Transverse colon (tissue), 4 donors: ENCODE results near the gene PPP1R15B. TPM values are rescaled to one million over a fixed set of nuclear protein-coding genes. Genes with fewer than 3 reads are reported as not detected.

Experiments
- DNase-seq: peaks from one replicate; pipeline ENCODE4 v3.0.0-alpha.2; 2019
- H3K27ac ChIP-seq, 4 donors: fragments of 200-600 bp; sonication (generic); 2 replicates each; pipeline ENCODE4 v1.5.1; 2016 to 2018; ENCODE audit warnings: inconsistent platforms in 4 of 4
- H3K27me3 ChIP-seq: fragments of 200-600 bp; sonication (generic); 2 replicates; pipeline ENCODE4 v1.5.1; 2017; ENCODE audit warnings: inconsistent platforms
- H3K36me3 ChIP-seq, 4 donors: fragments of 200-600 bp; sonication (generic); 2 replicates each; pipeline ENCODE4 v1.5.1; 2017 to 2019; ENCODE audit warnings: inconsistent platforms in 4 of 4
- H3K4me1 ChIP-seq, 4 donors: fragments of 200-600 bp; sonication (generic); 2 replicates each; pipeline ENCODE4 v1.5.1; 2017 to 2020; ENCODE audit warnings: inconsistent platforms in 4 of 4
- H3K4me3 ChIP-seq, 4 donors: fragments of 200-600 bp; sonication (generic); 1 replicate in 1 of 4; 2 replicates in 3 of 4; pipeline versions ENCODE4 v1.5.1 to v1.6.1; 2017 to 2019; ENCODE audit warnings: inconsistent platforms in 4 of 4
- H3K9me3 ChIP-seq, 2 donors: fragments of 200-600 bp; sonication (generic); 2 replicates each; pipeline ENCODE4 v1.5.1; 2017 to 2019; ENCODE audit warnings: inconsistent platforms in 2 of 2
- CTCF ChIP-seq, 5 experiments: fragments of 200-600 bp in 3 of 5; fragments of 450-650 bp in 2 of 5; sonication (generic) in 3 of 5; IDR thresholded peaks; 1 replicate in 2 of 5; 2 replicates in 3 of 5; pipeline ENCODE4 v1.5.1; 2016 to 2017; ENCODE audit warnings: antibody characterized with exemption in 5 of 5, inconsistent platforms in 3 of 5, mild to moderate bottlenecking in 2 of 5, moderate library complexity in 1 of 5
- EP300 ChIP-seq: sonication (generic); formaldehyde crosslinking; IDR thresholded peaks from one replicate; pipeline ENCODE4 v1.6.1; 2017; ENCODE audit warnings: antibody characterized with exemption, low read depth
- POLR2A ChIP-seq: fragments of 450-650 bp; IDR thresholded peaks from one replicate; pipeline ENCODE4 v1.6.1; 2016; ENCODE audit warnings: antibody characterized with exemption, mild to moderate bottlenecking, moderate library complexity
- POLR2AphosphoS5 ChIP-seq, 3 donors: sonication (generic); formaldehyde crosslinking; IDR thresholded peaks; one replicate each; pipeline ENCODE4 v1.6.1; 2016; ENCODE audit warnings: antibody characterized with exemption in 3 of 3
- WGBS, 2 donors: methylation state at CpG; one replicate each; pipeline ENCODE4 v1.1.5; 2018; ENCODE audit warnings: low coverage in 1 of 2; 5-methylcytosine and 5-hydroxymethylcytosine counted together
- in situ Hi-C, 4 donors: fragments of 200-750 bp; cut with MboI; loops; one replicate each; pipeline versions ENCODE4 v1.15.0 to v1.15.1; 2017; ENCODE audit warnings: low sequenced_read_pairs in 3 of 4, low pct_ligation_motif_present in 1 of 4, low pct_unique_long_range_greater_than_20kb in 1 of 4
- intact Hi-C: fragments of 100-400 bp; cut with DNase I; formaldehyde crosslinking; loops from one replicate; pipeline ENCODE4 v1.15.1; 2023; ENCODE audit warnings: low total_unique reads
- total RNA-seq, 4 donors: library from RNA; depleted of rRNA; stranded (reverse); fragments of >200 nt; gene quantifications; one replicate each; pipeline ENCODE4 v1.1.0, GENCODE V29; 2016

PPP1R15B gene
- total RNA-seq, 4 donors from 2014 or later, result 30.8 to 74.2 (median 54.5) TPM

GRCh38 chr1:204419064-204419403 is 7.4 kb upstream of the PPP1R15B start:
- intact Hi-C loops (no loop called here), in situ Hi-C loops (no loop called here)
- H3K27ac ChIP-seq, result peak overlapping the region in 2 of 4 donors; percentile 77 to 82
- peaks cover 4 to 31% (median 23%) of the 10 kb centered on the region in 4 donors for H3K4me1 ChIP-seq
- TF ChIP-seq POLR2AphosphoS5 (IDR thresholded peaks at IDR 0.05) (no peak), CTCF (IDR thresholded peaks at IDR 0.05) (no peak), EP300 (no peak), POLR2A (no peak)
- H3K27me3 ChIP-seq, result no peaks in the 10 kb centered on the region
- H3K36me3 ChIP-seq, result peaks cover 0 to 3% (median 2%) of the 10 kb centered on the region in 4 donors
- H3K4me3 ChIP-seq, result no peak overlapping the region
- H3K9me3 ChIP-seq, result no peaks in the 10 kb centered on the region
- DNase-seq, result no peak

GRCh38 chr1:204418174-204419063 is 6.8 kb upstream of the PPP1R15B start:
- Histone ChIP-seq H3K27ac (peak overlapping the region; percentile 74 to 86 (median 80)), H3K4me3 (no peak overlapping the region), H3K4me1 (peaks cover 4 to 31% (median 23%) of the 10 kb centered on the region in 4 donors), H3K9me3 (no peaks in the 10 kb centered on the region), H3K27me3 (no peaks in the 10 kb centered on the region), H3K36me3 (peaks cover 0 to 3% (median 0%) of the 10 kb centered on the region in 4 donors)
- in situ Hi-C loops, result no loop called here
- 83% methylated on average over 10 of the region's 10 CpGs; no CpG with 5 or more reads in 1 of the 2 donors for WGBS, 2 donors
- TF ChIP-seq POLR2AphosphoS5 (IDR thresholded peaks at IDR 0.05) (no peak), POLR2A (no peak), EP300 (no peak), CTCF (IDR thresholded peaks at IDR 0.05) (no peak)
- no peak for DNase-seq
- intact Hi-C loops, result no loop called here

- in situ Hi-C loops, result no loop called here
- WGBS, 2 donors, result 27 to 39% methylated on average over 5 to 10 of the region's 10 CpGs
- TF ChIP-seq POLR2AphosphoS5 (IDR thresholded peaks at IDR 0.05), result peak; percentile 15 to 60 (median 55)
- no peak for TF ChIP-seq POLR2A
- Histone ChIP-seq H3K36me3 (peaks cover 0 to 2% (median 0%) of the 10 kb centered on the region in 4 donors), H3K9me3 (no peaks in the 10 kb centered on the region), H3K27me3 (no peaks in the 10 kb centered on the region), H3K4me3 (no peak overlapping the region), H3K27ac (peak overlapping the region; percentile 74 to 86 (median 80)), H3K4me1 (peaks cover 4 to 36% (median 26%) of the 10 kb centered on the region in 4 donors)
- DNase-seq, result peak; percentile 69
- intact Hi-C loops, result no loop called here
These were observed 5.7 kb upstream of the PPP1R15B start for GRCh38 chr1:204417074-204417997.

GRCh38 chr1:204416589-204417073 is 5.0 kb upstream of the PPP1R15B start:
- Histone ChIP-seq H3K27ac (peak overlapping the region; percentile 74 to 86 (median 80)), H3K27me3 (no peaks in the 10 kb centered on the region), H3K4me3 (no peak overlapping the region), H3K4me1 (peaks cover 4 to 39% (median 29%) of the 10 kb centered on the region in 4 donors), H3K9me3 (no peaks in the 10 kb centered on the region), H3K36me3 (no peaks in the 10 kb centered on the region)
- no peak for DNase-seq
- intact Hi-C loops (no loop called here), in situ Hi-C loops (no loop called here)
- TF ChIP-seq POLR2AphosphoS5 (IDR thresholded peaks at IDR 0.05), result no peak
- TF ChIP-seq EP300, result no peak
- TF ChIP-seq POLR2A, result no peak
- no peak for TF ChIP-seq CTCF (IDR thresholded peaks at IDR 0.05)
